ENCODE data around the gene ACTR3C.

Gene ACTR3C

GRCh38 chr7:150361807-150362621, 38.7 kb upstream of the ACTR3C start:
- no peak for TF ChIP-seq EZH2phosphoT487 (IDR thresholded peaks at IDR 0.05; ENCODE audit: low read depth)
- no peaks in the 10 kb centered on the region for H3K9me3 ChIP-seq (ENCODE audit: insufficient read depth, low read length)
- peaks cover 83% of the 10 kb centered on the region for H3K4me1 ChIP-seq (ENCODE audit: low read length)
- no peak overlapping the region for H3K4me2 ChIP-seq (ENCODE audit: low read length)
- no peaks in the 10 kb centered on the region for H4K20me1 ChIP-seq (ENCODE audit: insufficient read depth, low read length)
- no peak overlapping the region for H3K27ac ChIP-seq (ENCODE audit: low read length)
- no peaks in the 10 kb centered on the region for H3K36me3 ChIP-seq (replicated peaks; ENCODE audit: low read depth, low read length)
- no peak overlapping the region for H3K4me3 ChIP-seq (ENCODE audit: low read length)
- no peak overlapping the region for H3K9ac ChIP-seq (ENCODE audit: low read length)
- H2AFZ ChIP-seq (ENCODE audit: low read depth, low read length): no peak overlapping the region
- no peaks in the 10 kb centered on the region for H3K79me2 ChIP-seq (ENCODE audit: low read length)
- H3K27me3 ChIP-seq (ENCODE audit: low read depth, low read length): no peaks in the 10 kb centered on the region

GRCh38 chr7:150361402-150361801, 38.1 kb upstream of the ACTR3C start:
- no peaks in the 10 kb centered on the region for H3K27me3 ChIP-seq (ENCODE audit: low read depth, low read length)
- no peaks in the 10 kb centered on the region for H3K9me3 ChIP-seq (ENCODE audit: insufficient read depth, low read length)
- no peaks in the 10 kb centered on the region for H4K20me1 ChIP-seq (ENCODE audit: insufficient read depth, low read length)
- H2AFZ ChIP-seq (ENCODE audit: low read depth, low read length): no peak overlapping the region
- H3K4me1 ChIP-seq (ENCODE audit: low read length): peaks cover 82% of the 10 kb centered on the region
- no peak overlapping the region for H3K4me3 ChIP-seq (ENCODE audit: low read length)
- no peaks in the 10 kb centered on the region for H3K36me3 ChIP-seq (replicated peaks; ENCODE audit: low read depth, low read length)
- no peak overlapping the region for H3K27ac ChIP-seq (ENCODE audit: low read length)
- no peak overlapping the region for H3K9ac ChIP-seq (ENCODE audit: low read length)
- no peak for TF ChIP-seq CTCF (IDR thresholded peaks at IDR 0.05; ENCODE audit: low read depth, low read length)
- no peak for TF ChIP-seq EZH2phosphoT487 (IDR thresholded peaks at IDR 0.05; ENCODE audit: low read depth)
- no peak overlapping the region for H3K4me2 ChIP-seq (ENCODE audit: low read length)
- no peaks in the 10 kb centered on the region for H3K79me2 ChIP-seq (ENCODE audit: low read length)

GRCh38 chr7:150360363-150361058, 37.2 kb upstream of the ACTR3C start:
- Histone ChIP-seq H3K4me2 (ENCODE audit: low read length) (no peak overlapping the region), H3K27me3 (ENCODE audit: low read depth, low read length) (no peaks in the 10 kb centered on the region), H3K79me2 (ENCODE audit: low read length) (no peaks in the 10 kb centered on the region), H4K20me1 (ENCODE audit: insufficient read depth, low read length) (no peaks in the 10 kb centered on the region), H3K4me1 (ENCODE audit: low read length) (peaks cover 82% of the 10 kb centered on the region), H3K9me3 (ENCODE audit: insufficient read depth, low read length) (no peaks in the 10 kb centered on the region), H2AFZ (ENCODE audit: low read depth, low read length) (no peak overlapping the region), H3K27ac (ENCODE audit: low read length) (no peak overlapping the region), H3K36me3 (replicated peaks; ENCODE audit: low read depth, low read length) (no peaks in the 10 kb centered on the region), H3K9ac (ENCODE audit: low read length) (no peak overlapping the region), H3K4me3 (ENCODE audit: low read length) (no peak overlapping the region)
- TF ChIP-seq EZH2phosphoT487 (IDR thresholded peaks at IDR 0.05; ENCODE audit: low read depth) (no peak), CTCF (IDR thresholded peaks at IDR 0.05; ENCODE audit: low read depth, low read length) (no peak)

GRCh38 chr7:150359622-150360362, 36.4 kb upstream of the ACTR3C start:
- Histone ChIP-seq H3K27me3 (ENCODE audit: low read depth, low read length) (no peaks in the 10 kb centered on the region), H3K36me3 (replicated peaks; ENCODE audit: low read depth, low read length) (no peaks in the 10 kb centered on the region), H3K4me2 (ENCODE audit: low read length) (no peak overlapping the region), H3K9ac (ENCODE audit: low read length) (no peak overlapping the region), H3K27ac (ENCODE audit: low read length) (no peak overlapping the region), H3K9me3 (ENCODE audit: insufficient read depth, low read length) (no peaks in the 10 kb centered on the region), H3K4me1 (ENCODE audit: low read length) (peaks cover 80% of the 10 kb centered on the region), H4K20me1 (ENCODE audit: insufficient read depth, low read length) (no peaks in the 10 kb centered on the region), H3K4me3 (ENCODE audit: low read length) (no peak overlapping the region), H3K79me2 (ENCODE audit: low read length) (no peaks in the 10 kb centered on the region), H2AFZ (ENCODE audit: low read depth, low read length) (no peak overlapping the region)
- no peak for TF ChIP-seq EZH2phosphoT487 (IDR thresholded peaks at IDR 0.05; ENCODE audit: low read depth)
- TF ChIP-seq CTCF (IDR thresholded peaks at IDR 0.05; ENCODE audit: low read depth, low read length): no peak
